NCI-H2029 treated with DMSO at 0.1 percent for 48 hours (cell line): Measurements from ENCODE around the gene TAOK2.
"Not testable (repeated sequence)": the region's sequence is repeated elsewhere in the genome, so short reads cannot be mapped to it uniquely, and the experiment has no call there.

Experiments used
- DNase-seq: peaks from one replicate; lab custom pipeline; 2025; lab: John Stamatoyannopoulos, UW

TAOK2 gene

DNA sequence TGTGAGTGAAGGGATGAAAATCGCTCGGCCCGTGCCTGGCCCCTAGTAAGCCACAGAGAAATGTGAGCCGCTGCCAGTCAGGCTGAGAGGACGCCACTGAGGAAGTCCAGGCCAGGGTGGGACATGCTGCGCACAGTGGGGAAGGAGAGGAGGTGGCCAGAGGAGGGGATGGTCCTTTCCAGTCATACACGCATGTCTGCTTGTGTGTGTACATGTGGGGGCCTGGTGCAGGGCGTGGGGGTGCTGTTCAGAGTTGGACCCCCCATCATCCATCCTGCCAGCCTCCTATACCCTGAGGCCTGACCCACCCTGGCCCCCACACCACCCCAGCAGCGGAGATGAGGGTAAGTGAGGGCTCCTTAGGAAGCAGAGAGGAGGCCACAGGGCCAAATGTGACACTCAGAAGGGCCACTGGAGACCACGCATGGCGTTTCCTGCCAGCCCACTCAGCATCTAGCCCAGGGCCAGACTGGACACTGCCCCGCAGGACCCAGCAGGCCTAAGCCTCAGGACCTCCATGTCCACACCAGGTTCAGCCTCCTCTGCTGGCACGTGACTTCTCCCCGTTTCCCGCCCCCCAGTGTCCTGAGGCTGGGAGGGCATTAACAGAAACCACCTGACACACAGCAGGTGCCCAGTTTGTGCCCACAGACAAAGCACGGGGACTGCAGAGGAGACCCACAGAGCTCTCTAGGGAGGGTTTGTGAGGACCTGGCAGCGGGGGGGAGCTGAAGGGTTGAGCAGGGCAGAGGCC lies 30.2 kb downstream of the TAOK2 start:
- no peak for DNase-seq

- peak; percentile 79 for DNase-seq
Measured at GRCh38 chr16:30004424-30004776, 30.7 kb downstream of the TAOK2 start.

DNA sequence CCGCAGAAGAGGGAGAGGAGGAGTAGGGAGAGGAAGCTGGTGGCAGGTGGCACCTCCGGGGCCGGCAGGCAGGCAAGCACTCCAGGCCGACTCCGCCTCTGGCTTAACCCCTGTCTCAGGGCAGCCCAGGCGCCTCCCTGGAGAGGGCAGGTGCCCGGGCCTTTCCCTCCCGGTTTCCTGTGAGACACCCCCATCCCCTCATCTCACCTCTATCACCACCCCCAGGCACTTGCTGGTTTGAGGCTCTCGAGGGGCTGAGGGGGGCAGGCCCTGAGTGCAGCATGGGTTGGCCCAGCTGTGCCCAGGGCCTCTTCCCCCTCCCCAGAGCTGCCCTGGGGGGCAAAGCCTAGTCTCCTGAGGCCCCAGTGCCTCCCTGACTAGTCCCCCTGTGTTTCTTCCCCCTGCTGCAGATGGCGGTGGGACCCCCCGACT lies 31.2 kb downstream of the TAOK2 start:
- no peak for DNase-seq

DNA sequence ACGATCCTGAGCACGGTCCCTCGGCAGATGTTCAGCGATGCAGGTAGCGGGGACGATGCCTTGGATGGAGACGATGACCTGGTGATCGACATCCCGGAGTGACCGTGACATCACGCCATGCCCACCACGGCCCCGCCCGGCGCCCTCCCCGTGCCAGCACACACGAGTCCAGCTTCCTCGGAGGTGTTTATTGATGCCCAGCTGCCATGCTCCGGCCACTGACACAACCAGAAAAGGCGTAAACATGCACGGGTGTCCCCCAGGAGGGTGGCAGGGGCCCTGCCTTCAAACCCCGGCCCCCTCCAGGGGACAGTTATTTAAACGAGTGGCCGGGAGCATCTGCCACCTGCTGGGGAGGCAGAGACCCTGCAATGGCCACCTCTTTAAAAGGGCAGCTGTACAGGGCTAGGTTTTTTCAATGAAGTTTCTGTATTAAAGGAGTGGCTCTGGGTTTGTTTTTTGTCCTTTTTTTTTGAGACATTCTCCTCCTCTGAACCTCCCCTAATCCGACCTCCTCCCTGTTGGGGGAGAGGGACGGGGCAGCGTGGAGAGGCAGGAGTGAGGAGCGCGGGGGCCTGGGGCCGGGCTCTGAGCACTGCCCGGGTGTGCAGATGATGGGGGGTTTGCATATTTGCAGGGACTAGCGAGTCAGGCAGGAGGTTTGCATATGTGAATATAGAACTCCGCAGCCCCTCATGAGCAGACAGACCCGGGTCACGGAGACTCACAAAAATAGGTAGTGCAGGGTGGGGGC lies 31.9 kb downstream of the TAOK2 start:
- DNase-seq = peak; percentile 24

- no peak for DNase-seq
Measured at GRCh38 chr16:30006095-30006473, 32.4 kb downstream of the TAOK2 start.

DNA sequence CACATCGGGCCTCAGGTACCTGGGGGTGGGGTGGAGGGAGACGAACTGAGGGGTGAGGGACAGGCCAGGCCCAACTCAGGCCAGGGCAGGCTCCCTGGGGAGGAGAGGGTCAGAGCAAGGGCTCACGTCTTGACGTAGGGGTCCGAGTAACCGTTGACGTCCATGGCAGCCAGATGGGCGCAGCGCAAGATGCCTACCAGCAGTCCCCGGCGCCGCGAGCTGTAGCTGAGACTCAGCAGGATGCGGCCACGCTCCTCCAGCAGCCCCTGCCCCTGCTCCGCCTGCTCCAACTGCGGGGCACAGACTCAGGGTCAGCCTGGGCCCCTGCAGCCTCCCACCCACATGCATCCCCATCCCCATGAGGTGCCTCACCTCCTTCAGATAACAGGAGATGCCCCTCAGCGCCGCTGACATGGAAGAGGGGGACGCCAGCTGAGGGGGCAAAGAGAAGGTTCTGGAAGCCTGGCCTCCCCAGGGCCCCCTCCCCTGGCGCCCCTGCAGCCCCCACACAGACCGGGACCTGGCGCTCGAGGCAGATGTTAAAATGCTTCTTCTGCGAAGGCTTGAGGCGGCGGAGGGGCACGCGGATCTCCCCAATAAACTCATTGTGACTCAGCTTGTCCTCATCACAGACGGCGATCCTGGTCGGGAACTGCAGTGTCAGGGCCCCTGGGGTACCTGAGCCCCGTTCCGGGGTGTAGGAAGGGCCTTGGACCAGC lies 33.1 kb downstream of the TAOK2 start:
- DNase-seq = no peak

DNA sequence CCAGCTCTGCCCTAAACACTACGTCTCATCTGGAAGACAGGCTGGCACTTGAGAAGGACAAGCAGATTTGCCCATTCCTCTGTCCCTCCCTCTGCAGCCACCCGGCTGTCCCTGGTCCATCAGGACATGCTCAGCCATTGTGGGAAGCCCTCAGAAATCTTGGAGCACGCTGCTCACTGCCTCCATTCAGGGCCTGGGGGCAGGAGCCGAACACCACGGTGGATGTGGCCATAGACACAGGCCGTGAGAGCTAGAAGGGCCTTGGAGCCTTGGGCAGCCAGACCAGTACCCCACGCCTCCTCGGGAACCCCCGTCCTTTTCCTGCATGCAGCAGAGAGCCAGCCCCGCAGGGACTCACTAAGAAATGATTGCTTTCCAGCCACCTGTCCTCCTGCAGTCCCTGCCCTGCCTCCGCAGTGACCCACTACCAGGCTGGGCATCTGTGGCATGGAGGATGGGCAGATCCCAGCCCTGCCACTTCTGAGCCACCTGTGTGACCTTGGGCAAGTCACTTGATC lies 33.8 kb downstream of the TAOK2 start:
- DNase-seq = no peak

- no peak for DNase-seq
Measured at GRCh38 chr16:30009085-30009862, 35.6 kb downstream of the TAOK2 start.

- no peak for DNase-seq
Measured at GRCh38 chr16:30009990-30010843, 36.5 kb downstream of the TAOK2 start.

GRCh38 chr16:30010844-30011713 lies 37.4 kb downstream of the TAOK2 start, which contains the start of gene DOC2A:
Gene DOC2A (minus strand): TSS chr16:30011027. CDS start chr16:30010222, 805 bp downstream.
- no peak for DNase-seq

GRCh38 chr16:30011714-30012504 lies 38.2 kb downstream of the TAOK2 start:
- no peak for DNase-seq

DNA sequence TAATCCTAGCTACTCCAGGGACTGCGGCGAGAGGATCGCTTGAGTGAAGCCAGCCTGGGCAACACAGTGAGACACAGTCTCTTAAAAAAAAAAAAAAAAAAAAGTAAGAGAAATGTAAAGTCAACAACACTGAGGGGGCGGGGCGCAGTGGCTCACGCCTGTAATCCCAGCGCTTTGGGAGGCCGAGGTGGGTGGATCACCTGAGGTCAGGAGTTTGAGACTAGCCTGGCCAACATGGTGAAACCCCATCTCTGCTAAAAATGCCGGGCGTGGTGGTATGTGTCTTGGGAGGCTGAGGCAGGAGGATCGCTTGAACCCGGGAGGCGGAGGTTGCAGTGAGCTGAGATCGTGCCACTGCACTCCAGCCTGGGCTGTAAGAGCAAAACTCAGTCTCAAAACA lies 38.9 kb downstream of the TAOK2 start:
- not testable (repeated sequence) for DNase-seq

- not testable (repeated sequence) for DNase-seq
Measured at GRCh38 chr16:30015450-30015849, 41.8 kb downstream of the TAOK2 start.

GRCh38 chr16:30016555-30017276 lies 43.0 kb downstream of the TAOK2 start:
- DNase-seq = no peak

GRCh38 chr16:30017277-30017656 lies 43.6 kb downstream of the TAOK2 start:
- no peak for DNase-seq

GRCh38 chr16:30017937-30018336 lies 44.3 kb downstream of the TAOK2 start:
- DNase-seq = not testable (repeated sequence)

- DNase-seq = no peak
Measured at GRCh38 chr16:30018731-30019158, 45.1 kb downstream of the TAOK2 start.

- DNase-seq = no peak
Measured at GRCh38 chr16:30022887-30023286, 49.2 kb downstream of the TAOK2 start, which contains the start of gene C16orf92. Gene C16orf92 (plus strand): TSS chr16:30023198. CDS start chr16:30023341, 143 bp downstream.
